SK-N-SH (cell line): ENCODE results near the gene EEF2. TPM values are rescaled to one million over a fixed set of nuclear protein-coding genes. Genes with fewer than 3 reads are reported as not detected.
A peak's percentile ranks its signal among the peaks of the same experiment; 100 is the strongest.

Experiments
- CTCF ChIA-PET: fragments of 300-600, 350-600 bp; formaldehyde crosslinking; extraction: SDS; loops from one replicate; lab custom pipeline; 2021; lab: Yijun Ruan, JAX
- POLR2A ChIA-PET: fragments of 350-600 bp; sonication (Branson Sonifier 250); formaldehyde crosslinking; extraction: SDS; loops from one replicate; lab custom pipeline; 2020; ENCODE audit warnings: antibody characterized with exemption, inconsistent platforms; lab: Yijun Ruan, JAX
- DNase-seq: peaks from one replicate; pipeline ENCODE4 v3.0.0; 2012
- H2AFZ ChIP-seq: fragments of 200-600 bp; sonication (generic); 2 replicates; pipeline ENCODE4 v1.8.1; 2016; ENCODE audit warnings: antibody characterized with exemption, mild to moderate bottlenecking, low read depth
- H3F3A ChIP-seq: fragments of 200-600 bp; sonication (generic); replicated peaks from 2 replicates; pipeline ENCODE3; 2016; ENCODE audit warnings: antibody characterized with exemption, mild to moderate bottlenecking; ENCODE audit not compliant: insufficient read depth
- H3K27ac ChIP-seq, 2 experiments: fragments of 200-500 bp in 1 of 2; fragments of 200-600 bp in 1 of 2; sonication (Bioruptor generic) in 1 of 2; sonication (generic), shearing (Covaris generic) in 1 of 2; 2 replicates each; pipeline versions ENCODE4 v1.5.1 to v1.6.1; 2014 to 2016; ENCODE audit warnings: low read depth in 2 of 2, inconsistent platforms in 1 of 2, low read length in 1 of 2, mild to moderate bottlenecking in 1 of 2, mixed read lengths in 1 of 2
- H3K27me3 ChIP-seq: fragments of 200-600 bp; sonication (generic), shearing (Covaris generic); 2 replicates; pipeline ENCODE4 v1.6.1; 2016; ENCODE audit warnings: mixed run types; ENCODE audit not compliant: insufficient read depth
- H3K36me3 ChIP-seq, 2 experiments: fragments of 200-500 bp in 1 of 2; fragments of 200-600 bp in 1 of 2; sonication (Bioruptor generic) in 1 of 2; sonication (generic) in 1 of 2; replicated peaks in 1 of 2; 2 replicates each; pipeline versions ENCODE3 to v1.5.1; 2014 to 2016; ENCODE audit warnings: low read length in 1 of 2, mild to moderate bottlenecking in 1 of 2; ENCODE audit not compliant: insufficient read depth in 2 of 2, control insufficient read depth in 1 of 2
- H3K4me1 ChIP-seq, 2 experiments: fragments of 200-500 bp in 1 of 2; fragments of 200-600 bp in 1 of 2; sonication (Bioruptor generic) in 1 of 2; sonication (generic), shearing (Covaris generic) in 1 of 2; 2 replicates each; pipeline versions ENCODE4 v1.5.1 to v1.6.1; 2014 to 2016; ENCODE audit warnings: low read depth in 1 of 2, low read length in 1 of 2, mixed run types in 1 of 2; ENCODE audit not compliant: insufficient read depth in 2 of 2, control insufficient read depth in 1 of 2
- H3K4me2 ChIP-seq: fragments of 200-600 bp; sonication (generic), shearing (Covaris generic); 2 replicates; pipeline ENCODE4 v1.6.1; 2017; ENCODE audit warnings: mixed run types
- H3K4me3 ChIP-seq, 2 experiments: fragments of 200-500 bp in 1 of 2; fragments of 200-600 bp in 1 of 2; sonication (Bioruptor generic) in 1 of 2; sonication (generic), shearing (Covaris generic) in 1 of 2; 2 replicates each; pipeline versions ENCODE4 v1.5.1 to v1.8.1; 2014 to 2016; ENCODE audit warnings: low read depth in 2 of 2, inconsistent platforms in 1 of 2, low read length in 1 of 2, mild to moderate bottlenecking in 1 of 2, mixed read lengths in 1 of 2, moderate library complexity in 1 of 2
- H3K79me2 ChIP-seq: fragments of 200-600 bp; sonication (generic); 2 replicates; pipeline ENCODE4 v1.8.1; 2017; ENCODE audit warnings: mild to moderate bottlenecking; ENCODE audit not compliant: insufficient read depth
- H3K9ac ChIP-seq: fragments of 200-600 bp; sonication (generic); 2 replicates; pipeline ENCODE4 v1.6.1; 2017; ENCODE audit warnings: mixed run types
- H3K9me2 ChIP-seq: fragments of 200-600 bp; sonication (generic); 2 replicates; pipeline ENCODE4 v1.6.1; 2017; ENCODE audit warnings: mixed run types
- H3K9me3 ChIP-seq: fragments of 200-600 bp; sonication (generic); 2 replicates; pipeline ENCODE4 v1.6.1; 2017; ENCODE audit warnings: mixed run types, mild to moderate bottlenecking, moderate library complexity
- H4K20me1 ChIP-seq: fragments of 200-600 bp; sonication (generic); 2 replicates; pipeline ENCODE4 v1.6.1; 2017; ENCODE audit warnings: mild to moderate bottlenecking, mixed run types; ENCODE audit not compliant: insufficient read depth
- EP300 ChIP-seq, 2 experiments: IDR thresholded peaks; 2 replicates each; pipeline versions ENCODE4 v1.4.0 to v1.6.1; 2012; ENCODE audit warnings: borderline replicate concordance in 1 of 2, low read depth in 1 of 2, low read length in 1 of 2
- EZH2phosphoT487 ChIP-seq: fragments of 200-600 bp; sonication (generic); IDR thresholded peaks from 2 replicates; pipeline ENCODE4 v1.6.1; 2017; ENCODE audit warnings: low read depth, mixed run types, mild to moderate bottlenecking, antibody characterized with exemption, moderate library complexity, borderline replicate concordance
- FOXM1 ChIP-seq: IDR thresholded peaks from 2 replicates; pipeline ENCODE4 v1.4.0; 2012; ENCODE audit warnings: low read depth, mild to moderate bottlenecking
- GABPA ChIP-seq: IDR thresholded peaks from 2 replicates; pipeline ENCODE4 v1.4.0; 2012; ENCODE audit warnings: low read depth, mild to moderate bottlenecking
- JUND ChIP-seq: IDR thresholded peaks from 2 replicates; pipeline ENCODE4 v1.4.0; 2012
- MXI1 ChIP-seq: IDR thresholded peaks from 2 replicates; pipeline ENCODE4 v1.6.1; 2012; ENCODE audit warnings: mild to moderate bottlenecking, low read depth, low read length, improper control_type of control experiment
- NFIC ChIP-seq: IDR thresholded peaks from 2 replicates; pipeline ENCODE4 v1.4.0; 2012; ENCODE audit warnings: borderline replicate concordance
- NRF1 ChIP-seq: IDR thresholded peaks from 2 replicates; pipeline ENCODE4 v1.6.1; 2012; ENCODE audit warnings: low read depth, mild to moderate bottlenecking, low read length
- POLR2AphosphoS5 ChIP-seq: IDR thresholded peaks from 2 replicates; pipeline ENCODE4 v1.6.1; 2012; ENCODE audit warnings: low read depth, low read length
- RAD21 ChIP-seq: IDR thresholded peaks from 2 replicates; pipeline ENCODE4 v1.6.1; 2012; ENCODE audit warnings: mild to moderate bottlenecking, low read length
- RFX5 ChIP-seq: IDR thresholded peaks from 2 replicates; pipeline ENCODE4 v1.6.1; 2012; ENCODE audit warnings: mild to moderate bottlenecking, improper control_type of control experiment, low read length
- RXRA ChIP-seq: IDR thresholded peaks from 2 replicates; pipeline ENCODE4 v1.4.0; 2012; ENCODE audit warnings: low read depth, mild to moderate bottlenecking, borderline replicate concordance
- SIN3A ChIP-seq: IDR thresholded peaks from 2 replicates; pipeline ENCODE4 v1.6.1; 2012; ENCODE audit warnings: low read depth, mild to moderate bottlenecking, low read length, moderate library complexity, borderline replicate concordance
- SMC3 ChIP-seq: IDR thresholded peaks from 2 replicates; pipeline ENCODE4 v1.6.1; 2012; ENCODE audit warnings: low read depth, low read length, improper control_type of control experiment
- YY1 ChIP-seq: IDR thresholded peaks from 2 replicates; pipeline ENCODE4 v1.4.0; 2012; ENCODE audit warnings: low read depth, mild to moderate bottlenecking
- WGBS: methylation state at CpG from one replicate; pipeline ENCODE4 v1.1.6; 2017; ENCODE audit warnings: low lambda C conversion rate; 5-methylcytosine and 5-hydroxymethylcytosine counted together
- polyA plus RNA-seq, 3 experiments: library from polyadenylated mRNA; depleted of rRNA; stranded (reverse); fragments of >200 nt; gene quantifications; 2 replicates each; pipeline ENCODE4 v1.2.3, GENCODE V29; 2012
- TF ChIP-seq, protein P1 (sequence below): fragments of 200-600 bp; sonication (generic); IDR thresholded peaks from 2 replicates; pipeline ENCODE4 v1.6.1; 2017; ENCODE audit warnings: antibody characterized with exemption, mild to moderate bottlenecking, moderate library complexity
- TF ChIP-seq, protein P2 (sequence below): fragments of 150-350 bp; IDR thresholded peaks from 2 replicates; pipeline ENCODE4 v1.6.1; 2016; ENCODE audit warnings: mild to moderate bottlenecking, low read depth, low read length
- TF ChIP-seq, protein P3 (sequence below): IDR thresholded peaks from 2 replicates; pipeline ENCODE4 v1.4.0; 2012; ENCODE audit warnings: low read depth, borderline replicate concordance
- TF ChIP-seq, protein P4 (sequence below): IDR thresholded peaks from 2 replicates; pipeline ENCODE4; 2012

EEF2 gene
- polyA plus RNA-seq, 1 of the 3 experiments (the other 2 are of a cell fraction), result 1,553 TPM

- H3K4me1 ChIP-seq, result no peaks in the 10 kb centered on the region; a peak in 1 of 4 replicates
- peak overlapping the region; percentile 4 to 14; a peak in 1 of 4 replicates for H3K27ac ChIP-seq
- H3K4me3 ChIP-seq, result peak overlapping the region in 1 of 2 experiments; percentile 22; a peak in 1 of 4 replicates
- no peak overlapping the region for H2AFZ ChIP-seq
- no peaks in the 10 kb centered on the region for H3K9me3 ChIP-seq
- peaks cover 58 to 61% of the 10 kb centered on the region in 2 experiments for H3K36me3 ChIP-seq
- DNase-seq, result peak; percentile 19
- no peaks in the 10 kb centered on the region for H3K27me3 ChIP-seq
- H3K9ac ChIP-seq, result no peak overlapping the region
- peaks cover 81% of the 10 kb centered on the region for H4K20me1 ChIP-seq
- POLR2A ChIA-PET, result interaction anchor here (2.8 kb wide), 1 partner anchor 8 kb away, joined by 17 read pairs; the partner anchor contains the start of gene EEF2
- TF ChIP-seq, protein P1, sequence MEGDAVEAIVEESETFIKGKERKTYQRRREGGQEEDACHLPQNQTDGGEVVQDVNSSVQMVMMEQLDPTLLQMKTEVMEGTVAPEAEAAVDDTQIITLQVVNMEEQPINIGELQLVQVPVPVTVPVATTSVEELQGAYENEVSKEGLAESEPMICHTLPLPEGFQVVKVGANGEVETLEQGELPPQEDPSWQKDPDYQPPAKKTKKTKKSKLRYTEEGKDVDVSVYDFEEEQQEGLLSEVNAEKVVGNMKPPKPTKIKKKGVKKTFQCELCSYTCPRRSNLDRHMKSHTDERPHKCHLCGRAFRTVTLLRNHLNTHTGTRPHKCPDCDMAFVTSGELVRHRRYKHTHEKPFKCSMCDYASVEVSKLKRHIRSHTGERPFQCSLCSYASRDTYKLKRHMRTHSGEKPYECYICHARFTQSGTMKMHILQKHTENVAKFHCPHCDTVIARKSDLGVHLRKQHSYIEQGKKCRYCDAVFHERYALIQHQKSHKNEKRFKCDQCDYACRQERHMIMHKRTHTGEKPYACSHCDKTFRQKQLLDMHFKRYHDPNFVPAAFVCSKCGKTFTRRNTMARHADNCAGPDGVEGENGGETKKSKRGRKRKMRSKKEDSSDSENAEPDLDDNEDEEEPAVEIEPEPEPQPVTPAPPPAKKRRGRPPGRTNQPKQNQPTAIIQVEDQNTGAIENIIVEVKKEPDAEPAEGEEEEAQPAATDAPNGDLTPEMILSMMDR, result no peak
- TF ChIP-seq FOXM1 (no peak), SMC3 (no peak), EP300 (IDR thresholded peaks at IDR 0.05; ENCODE audit: borderline replicate concordance in 1 of 2, low read depth in 1 of 2, low read length in 1 of 2) (no peak), RXRA (no peak), JUND (no peak), EZH2phosphoT487 (no peak), RFX5 (no peak), POLR2AphosphoS5 (no peak), GABPA (no peak), RAD21 (no peak), SIN3A (no peak), NRF1 (no peak), MXI1 (no peak), NFIC (no peak), YY1 (no peak)
- TF ChIP-seq, protein P2, sequence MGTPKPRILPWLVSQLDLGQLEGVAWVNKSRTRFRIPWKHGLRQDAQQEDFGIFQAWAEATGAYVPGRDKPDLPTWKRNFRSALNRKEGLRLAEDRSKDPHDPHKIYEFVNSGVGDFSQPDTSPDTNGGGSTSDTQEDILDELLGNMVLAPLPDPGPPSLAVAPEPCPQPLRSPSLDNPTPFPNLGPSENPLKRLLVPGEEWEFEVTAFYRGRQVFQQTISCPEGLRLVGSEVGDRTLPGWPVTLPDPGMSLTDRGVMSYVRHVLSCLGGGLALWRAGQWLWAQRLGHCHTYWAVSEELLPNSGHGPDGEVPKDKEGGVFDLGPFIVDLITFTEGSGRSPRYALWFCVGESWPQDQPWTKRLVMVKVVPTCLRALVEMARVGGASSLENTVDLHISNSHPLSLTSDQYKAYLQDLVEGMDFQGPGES, result no peak
- TF ChIP-seq, protein P3, sequence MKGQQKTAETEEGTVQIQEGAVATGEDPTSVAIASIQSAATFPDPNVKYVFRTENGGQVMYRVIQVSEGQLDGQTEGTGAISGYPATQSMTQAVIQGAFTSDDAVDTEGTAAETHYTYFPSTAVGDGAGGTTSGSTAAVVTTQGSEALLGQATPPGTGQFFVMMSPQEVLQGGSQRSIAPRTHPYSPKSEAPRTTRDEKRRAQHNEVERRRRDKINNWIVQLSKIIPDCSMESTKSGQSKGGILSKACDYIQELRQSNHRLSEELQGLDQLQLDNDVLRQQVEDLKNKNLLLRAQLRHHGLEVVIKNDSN, result no peak
- TF ChIP-seq, protein P4, sequence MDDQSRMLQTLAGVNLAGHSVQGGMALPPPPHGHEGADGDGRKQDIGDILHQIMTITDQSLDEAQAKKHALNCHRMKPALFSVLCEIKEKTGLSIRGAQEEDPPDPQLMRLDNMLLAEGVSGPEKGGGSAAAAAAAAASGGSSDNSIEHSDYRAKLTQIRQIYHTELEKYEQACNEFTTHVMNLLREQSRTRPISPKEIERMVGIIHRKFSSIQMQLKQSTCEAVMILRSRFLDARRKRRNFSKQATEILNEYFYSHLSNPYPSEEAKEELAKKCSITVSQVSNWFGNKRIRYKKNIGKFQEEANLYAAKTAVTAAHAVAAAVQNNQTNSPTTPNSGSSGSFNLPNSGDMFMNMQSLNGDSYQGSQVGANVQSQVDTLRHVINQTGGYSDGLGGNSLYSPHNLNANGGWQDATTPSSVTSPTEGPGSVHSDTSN, result no peak
- H3K79me2 ChIP-seq, result peaks cover 48% of the 10 kb centered on the region
- 94% methylated on average over 16 of the region's 29 CpGs for WGBS
- no peaks in the 10 kb centered on the region for H3K9me2 ChIP-seq
- CTCF ChIA-PET, result interaction anchor here (1.0 to 3.6 kb wide), 4 partner anchors 9 to 164 kb away, joined by 3 to 15 read pairs (median 6); partner anchors contain the start of gene EEF2
- peaks cover 63% of the 10 kb centered on the region for H3F3A ChIP-seq
- no peak overlapping the region for H3K4me2 ChIP-seq
These were observed 8.6 kb downstream of the EEF2 start for GRCh38 chr19:3976495-3977241.
